Trophoblast cell (in vitro differentiated cells and primary cell): ENCODE measurements around the gene ZNF320.
"Not testable (repeated sequence)": the region's sequence is repeated elsewhere in the genome, so short reads cannot be mapped to it uniquely, and the experiment has no call there.

Source experiments
- DNase-seq, 2 donors: peaks; one replicate each; pipeline ENCODE4 v3.0.0-alpha.2; 2016
- H2AFZ ChIP-seq: 2 replicates; pipeline ENCODE4 v1.6.1; 2013; ENCODE audit warnings: low read length, moderate library complexity, mild to moderate bottlenecking; ENCODE audit not compliant: insufficient read depth, poor library complexity
- H2AK5ac ChIP-seq: 2 replicates; pipeline ENCODE4 v1.6.1; 2013; ENCODE audit warnings: mild to moderate bottlenecking, low read length
- H2BK120ac ChIP-seq: 2 replicates; pipeline ENCODE4 v1.6.1; 2013; ENCODE audit warnings: low read length, mild to moderate bottlenecking, moderate library complexity; ENCODE audit not compliant: insufficient read depth, poor library complexity
- H2BK12ac ChIP-seq: 2 replicates; pipeline ENCODE4 v1.6.1; 2013; ENCODE audit warnings: mild to moderate bottlenecking, low read length, moderate library complexity
- H2BK5ac ChIP-seq: 2 replicates; pipeline ENCODE4 v1.6.1; 2013; ENCODE audit warnings: low read length, low read depth, moderate library complexity, mild to moderate bottlenecking; ENCODE audit not compliant: poor library complexity
- H3K14ac ChIP-seq: 2 replicates; pipeline ENCODE4 v1.6.1; 2013; ENCODE audit warnings: mild to moderate bottlenecking, low read length
- H3K18ac ChIP-seq: 2 replicates; pipeline ENCODE4 v1.6.1; 2013; ENCODE audit warnings: mild to moderate bottlenecking, low read length
- H3K23ac ChIP-seq: 2 replicates; pipeline ENCODE4 v1.6.1; 2013; ENCODE audit warnings: low read length
- H3K27ac ChIP-seq: 2 replicates; pipeline ENCODE4 v1.5.1; 2013; ENCODE audit warnings: low read depth, mild to moderate bottlenecking, inconsistent platforms, low read length, moderate library complexity
- H3K27me3 ChIP-seq: 2 replicates; pipeline ENCODE4 v1.6.1; 2013; ENCODE audit warnings: inconsistent platforms, mild to moderate bottlenecking, low read length, moderate library complexity; ENCODE audit not compliant: insufficient read depth
- H3K36me3 ChIP-seq, 2 experiments: 1 replicate in 1 of 2; 2 replicates in 1 of 2; pipeline ENCODE4 v1.6.1; 2013; ENCODE audit warnings: low read length in 2 of 2, mild to moderate bottlenecking in 2 of 2, moderate library complexity in 1 of 2; ENCODE audit not compliant: insufficient read depth in 2 of 2, control insufficient read depth in 1 of 2
- H3K4ac ChIP-seq: 2 replicates; pipeline ENCODE4 v1.6.1; 2013; ENCODE audit warnings: low read depth, mild to moderate bottlenecking, low read length, moderate library complexity
- H3K4me1 ChIP-seq, 2 experiments: 1 replicate in 1 of 2; 2 replicates in 1 of 2; pipeline ENCODE4 v1.6.1; 2013; ENCODE audit warnings: low read length in 2 of 2, mild to moderate bottlenecking in 2 of 2, moderate library complexity in 1 of 2; ENCODE audit not compliant: insufficient read depth in 2 of 2, control insufficient read depth in 1 of 2
- H3K4me2 ChIP-seq: 2 replicates; pipeline ENCODE4 v1.6.1; 2013; ENCODE audit warnings: inconsistent platforms, mild to moderate bottlenecking, low read length, moderate library complexity
- H3K4me3 ChIP-seq: 2 replicates; pipeline ENCODE4 v1.5.1; 2013; ENCODE audit warnings: mild to moderate bottlenecking, low read depth, low read length, inconsistent platforms
- H3K79me1 ChIP-seq: one replicate; pipeline ENCODE4 v1.6.1; 2013; ENCODE audit warnings: low read length
- H3K79me2 ChIP-seq: 2 replicates; pipeline ENCODE4 v1.6.1; 2013; ENCODE audit warnings: low read length, mild to moderate bottlenecking; ENCODE audit not compliant: control insufficient read depth, insufficient read depth, poor library complexity
- H3K9ac ChIP-seq: 2 replicates; pipeline ENCODE4 v1.6.1; 2013; ENCODE audit warnings: mild to moderate bottlenecking, low read length
- H3K9me3 ChIP-seq: 2 replicates; pipeline ENCODE4 v1.6.1; 2013; ENCODE audit warnings: low read depth, mild to moderate bottlenecking, control low read depth, inconsistent platforms, low read length; ENCODE audit not compliant: insufficient read depth
- H4K12ac ChIP-seq: 2 replicates; pipeline ENCODE4 v1.6.1; 2013; ENCODE audit warnings: low read depth, mild to moderate bottlenecking, low read length, moderate library complexity
- H4K8ac ChIP-seq: 2 replicates; pipeline ENCODE4 v1.6.1; 2013; ENCODE audit warnings: low read depth, mild to moderate bottlenecking, low read length, moderate library complexity
- H4K91ac ChIP-seq: one replicate; pipeline ENCODE4 v1.6.1; 2013; ENCODE audit warnings: low read depth, mild to moderate bottlenecking, low read length, moderate library complexity
- WGBS: extraction: QIAGEN DNeasy Blood & Tissue Kit; methylation state at CpG from one replicate; pipeline ENCODE4 v1.1.7; 2013; ENCODE audit warnings: missing lambda C conversion rate; ENCODE audit not compliant: insufficient read length, insufficient coverage; ENCODE audit errors: extremely low coverage; 5-methylcytosine and 5-hydroxymethylcytosine counted together

The ZNF320 gene

GRCh38 chr19:52924641-52925040 lies 27.2 kb upstream of the ZNF320 start:
- not testable (repeated sequence) for H2BK12ac ChIP-seq, H3K23ac ChIP-seq, H4K8ac ChIP-seq, H4K91ac ChIP-seq, H2AFZ ChIP-seq, H2AK5ac ChIP-seq, H3K14ac ChIP-seq, H4K12ac ChIP-seq, H3K27me3 ChIP-seq, H2BK120ac ChIP-seq, H3K4me2 ChIP-seq, H2BK5ac ChIP-seq, H3K79me2 ChIP-seq, H3K4me3 ChIP-seq, H3K79me1 ChIP-seq, H3K9ac ChIP-seq, H3K9me3 ChIP-seq, H3K18ac ChIP-seq, H3K4ac ChIP-seq
- WGBS = no CpG with 5 or more reads among the region's 9 CpGs
- DNase-seq = peak; percentile 65 to 68
- Histone ChIP-seq H3K36me3 (peaks cover 11 to 18% of the 10 kb centered on the region in 2 experiments), H3K4me1 (peaks cover 4 to 19% of the 10 kb centered on the region in 2 experiments), H3K27ac (peak overlapping the region; percentile 16)

- Histone ChIP-seq H4K91ac (peak overlapping the region; percentile 47), H4K12ac (no peak overlapping the region), H2AK5ac (no peak overlapping the region), H3K14ac (peak overlapping the region; percentile 32), H3K23ac (no peak overlapping the region), H3K79me2 (peaks cover 5% of the 10 kb centered on the region), H4K8ac (peak overlapping the region; percentile 47), H3K36me3 (peaks cover 11 to 16% of the 10 kb centered on the region in 2 experiments), H2AFZ (peak overlapping the region; percentile 75), H3K9me3 (no peaks in the 10 kb centered on the region), H2BK120ac (peak overlapping the region; percentile 55), H3K4ac (no peak overlapping the region), H3K9ac (no peak overlapping the region), H2BK5ac (peak overlapping the region; percentile 42), H3K27ac (peak overlapping the region; percentile 67), H2BK12ac (peak overlapping the region; percentile 64), H3K4me3 (no peak overlapping the region), H3K4me2 (peak overlapping the region; percentile 57), H3K18ac (no peak overlapping the region), H3K4me1 (peaks cover 4 to 19% of the 10 kb centered on the region in 2 experiments), H3K27me3 (no peaks in the 10 kb centered on the region), H3K79me1 (peaks cover 8% of the 10 kb centered on the region)
- peak; percentile 78 to 79 for DNase-seq
- no CpG with 5 or more reads among the region's 18 CpGs for WGBS
Measured at GRCh38 chr19:52923778-52924593, 26.6 kb upstream of the ZNF320 start.

- Histone ChIP-seq H3K4me2 (peak within 1 kb of the TSS; percentile 98), H3K18ac (peak within 1 kb of the TSS; percentile 97), H3K4me3 (peak within 1 kb of the TSS; percentile 70), H2AK5ac (peak within 1 kb of the TSS; percentile 87), H2AFZ (peak within 1 kb of the TSS; percentile 86), H3K9ac (peak within 1 kb of the TSS; percentile 96), H4K8ac (peak within 1 kb of the TSS; percentile 92), H3K36me3 (peaks cover 15% of the 10 kb centered on the region in 2 experiments), H3K79me2 (peaks cover 5% of the 10 kb centered on the region), H3K27me3 (no peaks in the 10 kb centered on the region), H3K4ac (peak within 1 kb of the TSS; percentile 86), H3K79me1 (peaks cover 8% of the 10 kb centered on the region), H4K91ac (peak within 1 kb of the TSS; percentile 91), H3K9me3 (no peaks in the 10 kb centered on the region), H3K23ac (no peak within 1 kb of the TSS), H4K12ac (peak within 1 kb of the TSS; percentile 81), H3K27ac (peak within 1 kb of the TSS; percentile 96), H2BK120ac (peak within 1 kb of the TSS; percentile 94), H2BK5ac (peak within 1 kb of the TSS; percentile 89), H3K14ac (peak within 1 kb of the TSS; percentile 93), H2BK12ac (peak within 1 kb of the TSS; percentile 65), H3K4me1 (peaks cover 4 to 19% of the 10 kb centered on the region in 2 experiments)
- no CpG with 5 or more reads among the region's 55 CpGs for WGBS
- DNase-seq = peak; percentile 86 to 90
Measured at GRCh38 chr19:52922841-52923777, 25.7 kb upstream of the ZNF320 start, which contains the start of gene ZNF888. TSS of gene ZNF888 (minus strand) at chr19:52923428. CDS start at chr19:52917873, 5,555 bp downstream.

GRCh38 chr19:52917531-52917930 lies 20.1 kb upstream of the ZNF320 start:
- no peak overlapping the region for H4K91ac ChIP-seq
- no peaks in the 10 kb centered on the region for H3K9me3 ChIP-seq
- no peak overlapping the region for H3K18ac ChIP-seq
- H3K79me1 ChIP-seq = peaks cover under 1% of the 10 kb centered on the region
- no peak overlapping the region for H3K27ac ChIP-seq
- WGBS = no CpG with 5 or more reads among the region's 5 CpGs
- H2AK5ac ChIP-seq = no peak overlapping the region
- peaks cover 22 to 24% of the 10 kb centered on the region in 2 experiments for H3K36me3 ChIP-seq
- H3K79me2 ChIP-seq = no peaks in the 10 kb centered on the region
- no peak overlapping the region for H3K14ac ChIP-seq
- H3K4me3 ChIP-seq = no peak overlapping the region
- H3K4me2 ChIP-seq = no peak overlapping the region
- H4K12ac ChIP-seq = no peak overlapping the region
- no peak overlapping the region for H2AFZ ChIP-seq
- H2BK5ac ChIP-seq = no peak overlapping the region
- H2BK120ac ChIP-seq = no peak overlapping the region
- H3K4me1 ChIP-seq = peaks cover 0 to 8% of the 10 kb centered on the region in 2 experiments
- no peak overlapping the region for H3K23ac ChIP-seq
- H2BK12ac ChIP-seq = no peak overlapping the region
- peak; percentile 32 to 74 for DNase-seq
- no peak overlapping the region for H3K4ac ChIP-seq
- H4K8ac ChIP-seq = no peak overlapping the region
- H3K27me3 ChIP-seq = no peaks in the 10 kb centered on the region
- H3K9ac ChIP-seq = no peak overlapping the region
